Stomach smooth muscle (tissue), 2 donors: ENCODE measurements around the gene MIGA1.
"Not testable (repeated sequence)": the region's sequence is repeated elsewhere in the genome, so short reads cannot be mapped to it uniquely, and the experiment has no call there.

Source experiments
- H3K27ac ChIP-seq: one replicate; pipeline ENCODE4 v1.7.0; 2013; ENCODE audit warnings: mild to moderate bottlenecking, low read length, inconsistent platforms
- H3K27me3 ChIP-seq, 2 donors: one replicate each; pipeline ENCODE4 v1.7.0; 2013; ENCODE audit warnings: low read length in 2 of 2; ENCODE audit not compliant: insufficient read depth in 2 of 2, control insufficient read depth in 1 of 2
- H3K36me3 ChIP-seq, 2 donors: one replicate each; pipeline ENCODE4 v1.7.0; 2013; ENCODE audit warnings: low read length in 2 of 2; ENCODE audit not compliant: control insufficient read depth in 2 of 2, insufficient read depth in 2 of 2
- H3K4me1 ChIP-seq: one replicate; pipeline ENCODE4 v1.7.0; 2013; ENCODE audit warnings: low read length; ENCODE audit not compliant: control insufficient read depth, insufficient read depth
- H3K4me3 ChIP-seq, 2 donors: one replicate each; pipeline ENCODE4 v1.7.0; 2013; ENCODE audit warnings: low read length in 2 of 2
- H3K9ac ChIP-seq, 2 donors: one replicate each; pipeline ENCODE4 v1.7.0; 2013; ENCODE audit warnings: low read length in 2 of 2, mild to moderate bottlenecking in 1 of 2
- H3K9me3 ChIP-seq, 2 donors: one replicate each; pipeline ENCODE4 v1.7.0; 2013; ENCODE audit warnings: low read length in 2 of 2; ENCODE audit not compliant: control insufficient read depth in 2 of 2
- donor health status: healthy.
- donor health status: Pancreatic carcinoma.

The MIGA1 gene

DNA sequence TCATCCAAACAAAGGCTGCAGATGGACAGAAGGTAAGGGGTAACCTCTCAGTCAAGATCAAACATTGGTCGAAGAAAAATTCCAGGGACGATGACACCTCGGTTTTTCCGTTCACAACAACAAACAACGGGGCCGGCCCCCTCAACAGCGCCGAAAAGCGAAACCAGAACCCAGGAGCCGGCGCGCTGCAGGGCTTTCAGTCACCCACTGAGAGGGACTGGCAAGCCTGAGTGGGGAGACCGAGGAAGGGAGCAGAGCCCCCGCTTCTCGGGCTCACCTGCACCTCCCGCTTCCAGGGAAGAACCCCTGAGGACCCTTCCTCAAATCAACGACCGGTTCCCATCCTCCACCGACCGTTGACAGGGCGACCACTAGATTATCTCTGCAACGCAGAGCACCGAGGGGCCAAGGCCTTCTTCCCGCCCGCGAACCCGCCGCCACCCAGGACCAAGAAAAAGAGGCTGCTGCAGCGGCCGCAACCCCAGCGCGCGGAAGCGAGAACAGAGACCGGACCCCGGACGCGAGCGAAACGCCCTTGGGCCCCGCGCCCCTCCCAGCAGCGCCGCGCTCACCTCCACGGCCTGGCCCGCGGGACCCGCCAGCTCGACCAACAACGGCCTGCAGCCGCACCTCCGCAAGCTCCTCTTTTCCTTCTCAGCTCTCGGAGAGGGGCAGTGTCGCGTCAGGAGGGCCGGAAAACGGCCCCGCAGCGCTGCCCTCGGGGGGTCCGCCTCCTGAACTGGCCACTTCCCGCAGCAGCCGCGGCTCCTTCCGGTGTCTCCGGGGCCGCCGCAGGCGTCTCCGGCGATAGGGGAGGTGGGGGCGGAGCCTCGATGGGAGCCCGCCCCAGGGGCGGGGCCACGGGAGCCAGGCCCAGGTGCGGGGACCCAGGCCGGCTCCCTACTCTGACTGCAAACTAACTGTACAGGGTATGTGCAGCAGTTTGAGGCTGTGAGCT lies 20.1 kb upstream of the MIGA1 start, which contains the start of gene USP33:
Gene USP33, minus strand, starts transcription at position 782 of the 958 bp plus-strand sequence. CDS start 18,155 bp downstream, outside the sequence.
- H3K4me1 ChIP-seq = no peaks in the 10 kb centered on the region

DNA sequence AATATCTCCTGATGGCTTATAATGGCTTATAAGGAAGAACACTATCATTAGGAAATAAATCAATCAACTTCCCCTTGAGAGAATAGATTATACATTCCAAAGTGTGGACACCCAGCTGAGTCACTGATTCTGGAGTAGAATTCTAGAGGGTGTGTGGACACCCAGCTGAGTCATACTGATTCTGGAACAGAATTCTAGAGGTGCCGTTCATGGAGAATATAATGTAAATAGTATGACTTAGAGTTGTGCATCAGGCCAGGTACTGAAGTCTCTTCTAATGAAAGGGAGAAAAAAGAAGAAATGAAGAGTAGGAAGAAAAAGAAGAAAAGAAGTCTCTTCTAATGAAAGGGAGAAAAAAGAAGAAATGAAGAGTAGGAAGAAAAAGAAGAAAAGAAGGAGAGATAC lies 17.4 kb upstream of the MIGA1 start:
- no peak overlapping the region for H3K9ac ChIP-seq
- no peaks in the 10 kb centered on the region for H3K27me3 ChIP-seq
- no peak overlapping the region for H3K27ac ChIP-seq
- no peaks in the 10 kb centered on the region for H3K9me3 ChIP-seq
- no peaks in the 10 kb centered on the region for H3K36me3 ChIP-seq
- H3K4me3 ChIP-seq = no peak overlapping the region
- H3K4me1 ChIP-seq = no peaks in the 10 kb centered on the region

More for the DNA sequence above, 20.1 kb upstream of the MIGA1 start, which contains the start of gene USP33:
- H3K27me3 ChIP-seq = no peaks in the 10 kb centered on the region
- H3K36me3 ChIP-seq = no peaks in the 10 kb centered on the region
- no peaks in the 10 kb centered on the region for H3K9me3 ChIP-seq
- peak within 1 kb of the TSS; percentile 72 to 88 for H3K4me3 ChIP-seq
- peak within 1 kb of the TSS; percentile 33 for H3K27ac ChIP-seq
- H3K9ac ChIP-seq = peak within 1 kb of the TSS; percentile 56 to 66

DNA sequence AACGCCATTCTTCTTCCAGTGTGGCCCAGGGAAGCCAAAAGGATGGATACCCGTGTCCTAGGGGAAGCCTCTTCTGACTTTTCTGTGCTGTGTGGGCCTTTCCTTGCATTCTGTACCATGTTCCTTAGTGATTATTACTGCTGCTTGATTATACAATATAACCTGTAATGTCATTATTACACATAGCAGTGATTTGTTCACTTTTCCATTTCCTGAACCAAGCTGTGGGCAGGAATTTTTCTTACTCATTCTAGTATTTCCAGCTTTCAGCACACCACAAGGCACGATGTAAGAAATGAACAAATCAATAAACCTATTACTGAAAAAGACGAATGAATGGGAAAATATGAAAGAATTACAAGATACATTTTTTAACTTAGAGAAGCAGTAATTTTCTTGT lies 11.4 kb upstream of the MIGA1 start:
- Histone ChIP-seq H3K27ac (no peak overlapping the region), H3K4me1 (no peaks in the 10 kb centered on the region), H3K27me3 (no peaks in the 10 kb centered on the region), H3K4me3 (no peak overlapping the region), H3K36me3 (no peaks in the 10 kb centered on the region), H3K9ac (no peak overlapping the region), H3K9me3 (no peaks in the 10 kb centered on the region)

DNA sequence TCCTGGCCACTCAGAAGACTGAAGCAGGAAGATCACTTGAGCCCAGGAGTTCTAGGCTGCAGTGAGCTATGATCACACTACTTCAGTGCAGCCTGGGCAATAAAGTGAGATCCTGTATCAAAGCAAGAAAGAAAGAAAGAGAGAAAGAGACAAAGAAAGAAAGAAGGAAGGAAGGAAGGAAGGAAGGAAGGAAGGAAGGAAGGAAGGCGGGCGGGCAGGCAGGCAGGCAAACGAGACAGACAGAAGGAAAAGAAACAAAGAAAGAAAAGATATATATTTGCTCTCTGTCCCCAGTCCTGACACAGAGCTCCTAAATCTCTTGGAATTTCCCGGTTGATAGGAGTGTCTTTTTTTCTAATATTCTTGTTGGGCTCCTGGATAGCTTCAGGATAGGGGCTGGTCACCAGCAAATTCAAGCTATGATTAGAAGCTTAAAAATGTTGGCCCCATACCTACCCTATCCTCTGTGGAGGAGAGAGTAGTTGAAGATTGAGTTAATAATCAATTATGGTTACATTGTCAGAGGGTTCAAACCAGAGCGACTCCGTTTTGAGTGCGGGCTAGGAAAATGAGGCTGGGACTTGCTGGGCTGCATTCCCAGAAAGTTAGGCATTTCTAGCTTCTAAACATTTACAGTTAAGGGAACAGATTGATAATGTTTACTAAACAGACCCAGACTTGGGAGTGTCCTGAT lies 3.3 kb upstream of the MIGA1 start:
- Histone ChIP-seq H3K4me1 (no peaks in the 10 kb centered on the region), H3K4me3 (no peak overlapping the region), H3K9ac (no peak overlapping the region), H3K36me3 (no peaks in the 10 kb centered on the region), H3K27ac (no peak overlapping the region), H3K9me3 (no peaks in the 10 kb centered on the region), H3K27me3 (no peaks in the 10 kb centered on the region)

DNA sequence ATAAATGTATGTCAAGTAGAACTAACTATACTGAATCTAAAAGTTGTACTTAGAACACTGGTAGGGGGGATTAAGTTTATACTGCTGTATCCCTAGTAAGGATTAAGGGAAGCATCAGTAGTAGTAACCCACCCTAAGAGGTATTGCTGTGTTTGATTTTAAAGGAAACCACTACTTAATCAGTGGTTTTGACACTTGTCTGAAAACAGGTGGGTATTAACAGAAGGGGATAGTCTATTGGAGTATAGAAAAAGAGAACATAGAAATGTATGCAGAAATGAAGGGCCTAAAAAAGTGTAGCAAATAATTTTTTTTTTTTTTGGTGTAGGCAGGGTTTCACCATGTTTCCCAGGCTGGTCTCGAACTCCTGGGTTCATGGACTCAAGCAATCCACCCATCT lies 2.2 kb downstream of the MIGA1 start:
- no peaks in the 10 kb centered on the region for H3K27me3 ChIP-seq
- no peaks in the 10 kb centered on the region for H3K4me1 ChIP-seq
- no peak overlapping the region for H3K4me3 ChIP-seq
- H3K9me3 ChIP-seq = no peaks in the 10 kb centered on the region
- H3K9ac ChIP-seq = no peak overlapping the region
- no peak overlapping the region for H3K27ac ChIP-seq
- H3K36me3 ChIP-seq = peaks cover 3 to 9% of the 10 kb centered on the region in 2 donors

DNA sequence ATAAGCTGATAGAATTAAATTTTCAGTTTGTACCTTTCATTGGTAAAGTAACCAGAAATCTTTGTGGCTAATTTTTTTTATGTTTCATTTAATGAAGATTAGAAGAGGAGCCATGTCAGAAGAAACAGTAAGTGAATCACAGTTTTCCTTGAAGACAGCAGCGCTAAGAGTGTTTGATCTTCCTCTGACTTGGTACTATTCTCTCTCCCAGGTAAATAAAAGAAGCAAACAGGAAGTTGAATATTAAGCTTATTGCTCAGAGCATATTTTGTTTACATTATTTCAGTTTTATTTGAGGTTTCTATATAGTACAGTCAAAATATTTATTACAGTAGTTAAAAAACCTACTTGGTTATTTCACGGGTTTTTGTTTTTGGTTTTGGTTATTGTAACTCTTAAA lies 3.7 kb downstream of the MIGA1 start:
- Histone ChIP-seq H3K36me3 (peaks cover 3 to 10% of the 10 kb centered on the region in 2 donors), H3K9me3 (no peaks in the 10 kb centered on the region), H3K4me3 (no peak overlapping the region), H3K27me3 (no peaks in the 10 kb centered on the region), H3K4me1 (no peaks in the 10 kb centered on the region), H3K27ac (no peak overlapping the region), H3K9ac (no peak overlapping the region)

DNA sequence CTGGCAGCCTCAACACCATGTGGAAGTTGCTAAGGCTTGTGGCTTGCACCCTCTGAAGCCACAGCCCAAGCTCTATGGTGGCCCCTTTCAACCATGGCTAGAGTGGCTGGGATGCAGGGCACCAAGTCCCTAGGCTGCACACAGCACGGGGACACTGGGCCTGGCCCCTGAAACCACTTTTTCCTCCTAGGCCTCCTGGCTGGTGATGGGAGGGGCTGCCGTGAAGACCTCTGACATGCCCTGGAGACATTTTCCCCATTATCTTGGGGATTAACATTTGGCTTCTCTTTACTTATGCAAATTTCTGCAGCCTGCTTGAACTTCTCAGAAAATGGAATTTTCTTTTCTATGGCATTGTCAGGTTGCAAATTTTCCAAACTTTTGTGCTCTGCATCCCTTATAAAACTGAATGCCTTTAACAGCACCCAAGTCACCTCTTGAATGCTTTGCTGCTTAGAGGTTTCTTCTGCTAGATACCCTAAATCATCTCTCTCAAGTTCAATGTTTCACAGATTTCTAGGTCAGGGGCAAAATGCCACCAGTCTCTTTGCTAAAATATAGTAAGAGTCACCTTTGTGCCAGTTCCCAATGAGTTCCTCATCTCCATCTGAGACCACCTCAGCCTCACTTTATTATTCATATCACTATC lies 6.8 kb downstream of the MIGA1 start:
- H3K36me3 ChIP-seq = peaks cover 6 to 14% of the 10 kb centered on the region in 2 donors

DNA sequence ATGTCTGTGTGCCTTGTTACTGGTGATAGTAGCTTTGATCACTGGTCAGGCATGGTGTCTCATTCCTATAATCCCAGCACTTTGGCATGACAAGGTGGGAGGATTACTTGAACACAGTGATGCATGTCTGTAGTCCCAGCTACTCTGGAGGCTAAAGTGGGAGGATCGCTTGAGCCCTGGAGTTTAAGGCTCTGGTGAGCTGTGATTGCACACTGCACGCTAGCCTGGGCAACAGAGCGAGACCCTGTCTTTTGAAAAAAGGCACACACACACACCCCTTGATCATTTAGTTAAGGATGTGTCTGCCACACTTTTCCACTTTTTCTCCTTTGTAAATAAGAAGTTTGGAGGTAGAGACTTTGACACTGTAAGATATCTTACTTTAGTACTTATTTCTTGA lies 15.1 kb downstream of the MIGA1 start:
- Histone ChIP-seq H3K9ac (no peak overlapping the region), H3K9me3 (no peaks in the 10 kb centered on the region), H3K27me3 (no peaks in the 10 kb centered on the region)

More for the DNA sequence above, 6.8 kb downstream of the MIGA1 start:
- H3K9me3 ChIP-seq, H3K9ac ChIP-seq, H3K27ac ChIP-seq, H3K27me3 ChIP-seq, H3K4me3 ChIP-seq, H3K4me1 ChIP-seq: not testable (repeated sequence)

DNA sequence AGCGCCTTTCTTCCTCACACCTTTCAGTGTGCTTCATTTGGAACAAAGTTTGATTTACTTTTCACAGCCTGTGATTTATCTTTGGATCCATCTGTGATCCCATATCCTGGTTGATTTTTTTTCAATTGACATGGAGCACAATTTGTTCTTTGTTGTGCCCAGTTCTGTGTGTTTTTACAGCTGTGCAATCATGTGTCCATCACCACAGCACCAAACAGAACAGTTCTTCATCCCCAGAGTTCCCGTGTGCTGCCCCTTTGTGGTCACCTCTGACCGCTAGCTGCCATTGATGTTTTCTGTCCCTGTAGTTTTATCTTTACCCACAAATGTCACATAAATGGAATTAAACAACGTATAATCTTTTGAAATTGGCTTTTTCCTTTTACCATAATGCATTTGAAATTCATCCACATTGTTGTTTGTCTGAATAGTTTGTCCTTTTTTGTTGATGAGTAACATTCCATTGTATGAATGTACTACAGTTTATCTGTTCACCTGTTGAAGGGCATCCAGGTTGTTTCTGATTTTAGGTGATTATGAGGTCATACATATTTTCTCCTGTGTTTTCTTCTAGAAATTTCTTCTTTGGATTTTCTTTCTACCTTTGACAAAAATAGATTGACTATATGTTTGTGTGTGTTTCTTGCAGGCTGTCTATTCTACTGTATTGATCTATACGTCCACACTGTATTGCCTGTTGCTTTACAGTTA lies 17.4 kb downstream of the MIGA1 start:
- Histone ChIP-seq H3K9me3 (no peaks in the 10 kb centered on the region), H3K4me3 (no peak overlapping the region), H3K4me1 (no peaks in the 10 kb centered on the region), H3K9ac (no peak overlapping the region), H3K36me3 (peaks cover 4% of the 10 kb centered on the region in 2 donors), H3K27me3 (no peaks in the 10 kb centered on the region), H3K27ac (no peak overlapping the region)

More for the DNA sequence above, 15.1 kb downstream of the MIGA1 start:
- Histone ChIP-seq H3K4me3 (no peak overlapping the region), H3K4me1 (no peaks in the 10 kb centered on the region), H3K27ac (no peak overlapping the region), H3K36me3 (peaks cover 4% of the 10 kb centered on the region in 2 donors)

DNA sequence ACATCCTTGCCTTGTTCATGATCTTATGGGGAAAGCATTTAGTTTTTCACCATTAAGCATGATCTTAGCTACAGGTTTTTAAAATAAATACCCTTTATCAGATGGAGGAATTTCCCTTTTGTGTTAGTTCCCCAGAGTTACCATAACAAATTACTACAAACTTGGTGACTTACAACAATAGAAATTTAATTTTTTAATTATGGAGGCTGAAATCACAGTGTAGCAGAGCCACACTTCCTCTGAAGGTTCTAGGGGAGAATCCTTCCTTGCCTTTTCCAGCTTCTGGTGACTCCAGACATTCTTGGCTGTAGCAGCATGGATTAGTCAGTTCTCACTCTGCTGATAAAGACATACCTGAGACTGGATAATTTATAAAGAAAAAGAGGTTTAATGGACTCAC lies 18.5 kb downstream of the MIGA1 start:
- Histone ChIP-seq H3K27ac (no peak overlapping the region), H3K36me3 (peaks cover 4 to 11% of the 10 kb centered on the region in 2 donors), H3K4me1 (no peaks in the 10 kb centered on the region), H3K9me3 (no peaks in the 10 kb centered on the region), H3K4me3 (no peak overlapping the region), H3K27me3 (no peaks in the 10 kb centered on the region), H3K9ac (no peak overlapping the region)
